Left renal pelvis (tissue), 4 donors: ENCODE data around the gene GTSF1L. TPM values are rescaled to one million over a fixed set of nuclear protein-coding genes. Genes with fewer than 3 reads are reported as not detected.
"Not testable (repeated sequence)": the region's sequence is repeated elsewhere in the genome, so short reads cannot be mapped to it uniquely, and the experiment has no call there.

Experiments used
- DNase-seq, 4 donors: peaks; one replicate each; pipeline ENCODE4 v3.0.0-alpha.2; 2013; ENCODE audit warnings: low read depth in 4 of 4, low spot score in 3 of 4
- polyA plus RNA-seq, 4 donors: library from polyadenylated mRNA; unstranded; fragments of 120-200 nt; gene quantifications; one replicate each; pipeline ENCODE4 v1.2.1, GENCODE V29; 2013; ENCODE audit not compliant: insufficient read length in 4 of 4

Gene GTSF1L
- polyA plus RNA-seq = not detected

- DNase-seq = no peak
These were observed at the start of gene GTSF1L for GRCh38 chr20:43726811-43727338. TSS of gene GTSF1L (minus strand) at chr20:43727002. CDS start at chr20:43726694, 308 bp downstream.

- no peak for DNase-seq
These were observed 48.0 kb upstream of the GTSF1L start for GRCh38 chr20:43774754-43775153.

DNA sequence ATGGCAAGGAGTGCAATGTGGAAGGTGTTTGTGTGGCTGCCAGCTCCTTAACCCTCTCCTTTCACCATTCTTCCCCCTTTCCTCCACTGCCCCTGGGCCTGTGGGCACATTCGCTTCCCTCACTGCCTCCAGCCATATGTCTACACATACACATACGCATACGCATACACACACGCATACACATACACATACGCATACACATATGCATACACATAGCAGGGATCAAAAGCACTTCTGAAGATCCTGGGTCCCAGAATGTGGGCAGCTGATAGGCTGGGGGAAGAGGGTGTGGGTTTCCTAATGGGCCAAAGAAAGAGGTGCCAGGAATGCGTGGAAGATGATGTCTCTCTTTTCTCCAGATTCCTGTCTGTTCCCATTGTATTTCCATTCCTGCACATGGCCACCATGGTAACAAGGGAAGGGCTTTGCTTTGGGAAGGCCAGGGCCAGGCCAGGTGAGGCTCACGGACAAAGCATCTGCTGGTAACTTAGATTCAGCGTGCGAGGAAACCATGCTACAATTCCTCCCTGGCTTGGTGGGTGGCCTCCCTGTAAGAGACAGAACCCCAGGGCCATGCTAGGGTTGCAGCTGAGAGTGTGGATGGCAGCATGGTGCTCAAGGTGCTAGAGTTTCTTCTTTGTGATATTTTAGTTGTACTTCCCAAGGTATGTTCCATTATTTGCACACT lies 44.8 kb upstream of the GTSF1L start:
- no peak for DNase-seq

- no peak for DNase-seq
These were observed 43.5 kb upstream of the GTSF1L start for GRCh38 chr20:43770342-43770741.

GRCh38 chr20:43767686-43768474 lies 41.1 kb upstream of the GTSF1L start:
- no peak for DNase-seq

DNA sequence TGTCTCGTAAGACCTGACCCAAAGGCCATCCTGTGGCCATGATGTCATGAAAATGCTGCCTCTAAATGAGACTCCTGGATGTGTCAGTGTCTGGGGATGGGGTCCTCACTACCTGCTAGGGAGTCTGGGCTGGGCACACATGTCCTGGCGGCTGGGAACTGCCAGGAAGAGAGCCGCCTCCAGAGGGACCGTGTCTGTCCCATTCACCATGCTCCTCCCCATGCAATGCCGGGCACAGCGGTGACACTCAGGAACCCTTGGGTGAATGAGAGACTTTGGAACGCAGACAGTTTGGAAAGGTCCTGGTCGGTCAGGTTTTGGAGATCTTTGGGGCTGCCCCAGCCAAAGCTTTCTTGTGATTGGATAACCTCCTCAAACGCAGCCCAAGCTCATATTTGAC lies 40.1 kb upstream of the GTSF1L start:
- DNase-seq = no peak

- DNase-seq = no peak
These were observed 39.6 kb upstream of the GTSF1L start for GRCh38 chr20:43766385-43766784.

- DNase-seq = no peak
These were observed 39.1 kb upstream of the GTSF1L start for GRCh38 chr20:43765916-43766315.

- no peak for DNase-seq
These were observed 36.1 kb upstream of the GTSF1L start for GRCh38 chr20:43762911-43763310.

DNA sequence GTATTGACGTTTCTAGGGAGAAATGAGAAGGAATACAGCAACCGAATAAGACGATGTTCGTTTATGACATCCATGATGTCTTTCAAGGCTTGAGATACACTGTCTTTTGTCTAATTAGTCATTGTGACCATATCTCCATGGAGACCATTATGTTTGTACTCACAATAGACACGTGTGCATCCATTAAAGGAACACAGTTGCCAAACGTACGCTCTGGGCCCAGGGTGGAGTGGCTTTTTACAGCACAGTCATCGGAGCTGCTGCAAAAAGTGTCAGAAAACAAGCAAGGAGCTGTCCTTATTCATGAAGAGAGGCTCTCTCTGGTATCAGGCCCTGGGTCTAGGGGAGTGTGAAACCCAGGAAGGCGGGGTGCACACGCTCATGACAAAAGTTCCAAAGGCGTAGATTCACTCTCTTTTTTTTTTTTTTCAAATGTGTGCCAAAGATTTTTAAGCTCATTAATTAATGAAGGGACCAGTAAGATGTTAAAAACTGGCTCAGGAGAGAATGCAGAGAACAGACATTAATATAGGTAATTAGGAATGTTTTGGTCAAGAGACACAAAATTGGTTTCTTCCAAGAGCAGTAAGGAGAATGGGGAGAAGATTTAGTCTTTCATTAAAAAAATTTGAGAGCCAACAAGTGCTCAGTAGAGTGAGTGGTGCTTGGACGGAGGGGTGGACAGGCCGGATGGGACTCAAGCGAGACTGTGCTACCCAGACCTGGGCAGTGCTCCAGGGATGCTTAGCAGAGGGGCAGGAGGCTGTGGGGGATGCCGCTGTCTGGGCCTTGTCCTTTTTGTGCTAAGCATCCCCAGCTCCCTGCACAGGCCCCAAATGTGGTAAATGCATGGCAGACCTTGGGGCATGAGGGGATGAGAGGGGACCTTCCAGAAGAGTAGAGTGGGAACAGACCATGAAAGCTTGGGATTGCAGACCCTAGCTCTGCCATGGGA lies 34.9 kb upstream of the GTSF1L start:
- no peak for DNase-seq

DNA sequence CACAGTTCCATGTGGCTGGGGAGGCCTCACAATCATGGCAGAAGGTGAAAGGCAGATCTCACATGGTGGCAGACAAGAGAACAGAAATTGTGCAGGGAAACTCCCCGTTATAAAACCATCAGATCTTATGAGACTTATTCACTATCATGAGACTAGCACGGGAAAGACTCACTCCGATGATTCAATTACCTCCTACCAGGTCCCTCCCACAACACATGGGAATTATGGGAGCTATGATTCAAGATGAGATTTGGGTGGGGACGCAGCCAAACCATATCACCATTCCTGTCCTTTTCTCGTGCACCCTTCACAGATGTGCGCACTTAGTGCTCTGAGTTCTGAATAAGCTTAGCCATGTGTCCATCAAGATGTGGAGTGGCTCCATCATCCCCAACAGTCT lies 31.1 kb upstream of the GTSF1L start:
- not testable (repeated sequence) for DNase-seq

DNA sequence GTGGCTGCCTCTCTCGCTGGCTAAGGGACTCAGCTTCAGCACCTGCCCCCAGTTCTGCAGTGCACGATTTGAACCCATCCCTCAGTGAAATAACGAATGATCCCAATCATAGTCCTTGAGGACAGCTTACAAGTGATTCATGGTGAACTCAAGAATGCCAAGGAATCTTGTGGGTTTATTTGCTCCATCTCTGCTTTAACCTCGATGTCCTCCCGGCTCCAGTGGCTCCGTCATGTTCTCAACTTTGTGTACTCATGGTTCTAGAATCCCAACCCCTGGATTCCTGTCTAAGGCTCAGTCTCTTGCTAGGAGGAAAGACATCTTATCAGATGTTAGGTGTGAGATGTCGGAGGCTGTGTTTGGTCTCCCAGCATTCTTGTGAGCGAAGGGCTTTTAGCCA lies 29.0 kb upstream of the GTSF1L start:
- DNase-seq = no peak

DNA sequence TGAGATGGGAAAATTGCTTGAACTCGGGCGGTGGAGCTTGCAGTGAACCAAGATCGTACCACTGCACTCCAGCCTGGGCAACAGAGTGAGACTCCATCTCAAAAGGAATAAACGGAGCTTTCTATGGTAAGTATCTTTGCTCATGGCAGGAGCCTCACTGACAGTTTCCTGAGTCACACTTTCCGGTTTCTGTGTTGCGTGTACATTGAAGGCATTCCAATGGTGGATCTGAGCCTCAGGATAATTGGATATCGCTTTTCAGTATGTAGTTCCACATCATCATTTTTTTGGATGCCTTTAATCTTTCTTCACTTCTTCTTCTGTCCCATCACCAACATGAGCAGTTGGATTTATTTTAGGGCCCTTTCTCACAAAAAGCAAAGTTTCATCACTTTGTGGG lies 28.6 kb upstream of the GTSF1L start:
- no peak for DNase-seq

- no peak for DNase-seq
These were observed 25.9 kb upstream of the GTSF1L start for GRCh38 chr20:43752561-43753301.

DNA sequence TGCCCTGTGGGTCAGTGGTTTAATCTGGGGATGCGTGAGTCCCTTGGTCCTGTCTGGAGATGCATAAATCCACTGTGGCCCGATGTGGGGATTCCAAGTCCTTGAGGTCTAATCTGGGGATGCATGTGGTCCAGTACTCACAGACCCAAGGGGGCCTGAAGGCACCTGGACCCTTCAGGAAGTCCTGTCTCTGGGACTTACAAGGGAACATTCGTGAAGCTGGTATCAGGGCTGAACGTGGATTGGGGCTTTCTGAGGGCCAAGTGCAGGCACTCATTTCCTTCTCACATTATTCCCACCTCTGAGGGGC lies 25.2 kb upstream of the GTSF1L start:
- no peak for DNase-seq

DNA sequence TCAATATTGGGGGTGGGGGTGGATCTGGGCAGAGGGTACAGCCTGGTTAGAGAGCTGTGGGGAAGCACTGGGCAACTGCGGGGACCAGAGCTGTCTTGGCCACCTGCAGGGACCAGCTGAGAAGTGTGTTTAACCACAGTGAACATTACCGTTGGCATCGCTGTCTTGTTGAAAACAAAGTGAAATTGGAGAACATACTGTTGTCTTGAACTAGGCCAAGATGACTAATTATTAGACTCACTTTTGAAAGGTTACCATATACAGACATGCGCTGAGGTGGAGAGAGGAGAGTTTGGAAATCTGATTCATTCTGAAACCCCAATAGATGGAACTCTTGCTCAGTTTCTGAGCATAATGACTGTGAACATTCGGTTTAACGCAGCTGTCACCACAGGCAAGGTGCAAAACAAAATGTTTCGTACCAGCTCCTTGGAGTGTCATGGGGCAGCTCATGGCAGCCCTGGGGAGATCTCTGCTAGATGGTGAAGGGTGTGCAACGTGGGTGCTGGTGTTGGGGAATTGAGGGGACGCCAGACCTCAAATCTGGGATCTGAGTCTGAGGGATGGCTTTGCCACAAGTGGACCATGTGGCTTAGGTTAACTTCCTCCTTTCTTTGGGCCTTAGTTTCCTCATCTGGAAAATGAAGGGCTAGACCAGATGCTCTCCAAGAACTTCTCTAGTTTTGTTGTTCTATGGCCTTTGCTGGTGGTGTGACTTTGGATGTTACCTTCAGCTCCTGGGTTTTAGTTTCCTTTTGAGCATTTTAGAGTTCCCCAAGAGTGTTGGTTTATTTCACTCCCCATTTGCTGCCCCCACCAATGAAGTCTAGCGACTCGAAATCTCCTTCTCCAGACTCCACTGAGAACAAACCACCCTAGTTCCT lies 24.6 kb upstream of the GTSF1L start:
- no peak for DNase-seq

GRCh38 chr20:43750774-43751166 lies 24.0 kb upstream of the GTSF1L start:
- no peak for DNase-seq

DNA sequence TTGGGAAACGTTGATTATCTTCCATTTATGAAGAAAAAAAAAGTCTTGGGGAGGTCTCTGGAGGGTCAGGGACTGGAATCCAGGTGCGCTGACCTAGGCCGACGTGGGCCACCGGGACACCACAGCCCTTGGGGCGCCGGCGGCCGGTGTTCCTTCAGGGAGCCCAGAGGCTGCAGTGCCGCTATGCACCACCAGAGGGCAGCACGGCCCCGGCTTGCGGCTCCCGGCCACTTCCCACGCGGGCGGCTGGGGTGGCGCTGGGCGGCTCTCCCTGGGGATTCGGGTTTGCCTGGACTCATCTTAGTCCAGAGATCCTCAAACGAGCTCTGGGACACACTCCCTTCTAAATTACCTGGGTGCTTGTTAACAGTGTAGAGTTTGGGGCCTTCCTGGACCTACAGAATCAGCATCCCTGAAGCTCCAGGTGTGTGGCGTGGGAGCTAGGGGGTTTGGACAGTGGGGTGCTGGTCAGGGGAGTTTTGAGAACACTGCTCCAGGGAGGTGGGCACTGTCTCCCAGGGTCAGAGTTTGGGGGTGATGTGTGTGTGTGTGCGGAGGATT lies 23.0 kb upstream of the GTSF1L start:
- peak in 2 of 4 donors; percentile 12 to 22 for DNase-seq

DNA sequence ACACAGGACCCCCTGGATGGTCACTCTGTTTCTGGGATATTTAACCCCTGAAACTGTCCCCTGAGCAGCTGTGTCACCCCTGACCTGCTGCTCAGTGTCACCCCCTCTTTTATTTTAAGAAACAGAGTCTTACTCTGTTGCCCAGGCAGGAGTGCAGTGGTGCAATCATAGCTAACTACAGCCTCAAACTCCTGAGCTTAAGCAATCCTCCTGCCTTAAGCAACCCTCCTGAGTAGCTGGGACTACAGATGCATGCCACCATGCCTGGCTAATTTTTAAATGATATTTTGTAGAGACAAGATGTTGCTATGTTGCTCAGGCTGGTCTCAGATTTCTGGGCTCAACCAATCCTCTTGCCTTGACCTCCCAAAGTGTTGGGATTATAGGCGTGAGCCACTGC lies 21.5 kb upstream of the GTSF1L start:
- DNase-seq = no peak
